Panc1 (cell line): ENCODE data around the gene DMAC2. TPM values are rescaled to one million over a fixed set of nuclear protein-coding genes. Genes with fewer than 3 reads are reported as not detected.

Source experiments
- ATAC-seq: fragments of 200-7000 bp; cut with Tn5 transposase; 2 replicates; pipeline ENCODE4 v1.9.1; 2020; ENCODE audit warnings: mild to moderate bottlenecking, moderate library complexity
- BruUV-seq: library from RNA; stranded (reverse); fragments of 400-500 nt; replicated peaks from 2 replicates; lab custom pipeline; 2021; lab: Mats Ljungman, UMichigan
- CTCF ChIA-PET: fragments of 300-600 bp; sonication (Branson Sonifier 250); formaldehyde crosslinking; loops from one replicate; lab custom pipeline; 2022; ENCODE audit warnings: antibody characterized with exemption; lab: Charles Lee
- POLR2A ChIA-PET: fragments of 300-600 bp; sonication (Branson Sonifier 250); formaldehyde crosslinking; loops from one replicate; lab custom pipeline; 2022; ENCODE audit warnings: antibody characterized with exemption; lab: Charles Lee
- DNase-seq: peaks from one replicate; pipeline ENCODE4 v3.0.0-alpha.2; 2010; ENCODE audit warnings: low read depth, low spot score
- H3K27ac ChIP-seq: 2 replicates; pipeline ENCODE4 v1.5.1; 2011; ENCODE audit warnings: mild to moderate bottlenecking, low read length, inconsistent platforms
- H3K27me3 ChIP-seq: fragments of 200-500 bp; sonication (Bioruptor generic); 2 replicates; pipeline ENCODE4 v1.6.0; 2014; ENCODE audit warnings: low read length, inconsistent platforms; ENCODE audit not compliant: control insufficient read depth, insufficient read depth
- H3K36me3 ChIP-seq: fragments of 200-500 bp; sonication (Bioruptor generic); 2 replicates; pipeline ENCODE4 v1.5.1; 2014; ENCODE audit warnings: inconsistent platforms, mild to moderate bottlenecking, low read length, moderate library complexity; ENCODE audit not compliant: control insufficient read depth, insufficient read depth
- H3K4me1 ChIP-seq: 2 replicates; pipeline ENCODE4 v1.5.1; 2011; ENCODE audit warnings: inconsistent platforms, mild to moderate bottlenecking, low read length, moderate library complexity; ENCODE audit not compliant: control insufficient read depth, insufficient read depth
- H3K4me3 ChIP-seq, 2 experiments: 2 replicates each; pipeline ENCODE4 v1.5.1; 2011 to 2012; ENCODE audit warnings: low read depth in 2 of 2, low read length in 2 of 2, mild to moderate bottlenecking in 2 of 2, inconsistent platforms in 1 of 2, moderate library complexity in 1 of 2
- H3K9me3 ChIP-seq: fragments of 200-500 bp; sonication (Bioruptor generic); 2 replicates; pipeline ENCODE4 v1.5.1; 2014; ENCODE audit warnings: low read depth, mild to moderate bottlenecking, inconsistent platforms, low read length, moderate library complexity; ENCODE audit not compliant: control insufficient read depth, insufficient read depth
- POLR2AphosphoS5 ChIP-seq: IDR thresholded peaks from 2 replicates; pipeline ENCODE4 v1.6.1; 2012; ENCODE audit warnings: mild to moderate bottlenecking, low read depth, low read length, moderate library complexity
- SIN3A ChIP-seq: IDR thresholded peaks from 2 replicates; pipeline ENCODE4 v1.6.1; 2012; ENCODE audit warnings: low read depth, mild to moderate bottlenecking, low read length, moderate library complexity, borderline replicate concordance; ENCODE audit not compliant: insufficient read depth
- TCF7L2 ChIP-seq: IDR thresholded peaks from 2 replicates; pipeline ENCODE4 v1.6.1; 2011; ENCODE audit warnings: mild to moderate bottlenecking, low read depth, low read length, inconsistent platforms
- in situ Hi-C: cut with HindIII; loops from 2 replicates; pipeline ENCODE4 v1.10.0; 2016; ENCODE audit warnings: low sequenced_read_pairs, low pct_unique_long_range_greater_than_20kb
- intact Hi-C: fragments of 100-400 bp; cut with micrococcal nuclease; formaldehyde crosslinking; loops from one replicate; pipeline ENCODE4 v1.10.0; 2022; ENCODE audit not compliant: unreplicated experiment
- total RNA-seq: library from RNA; stranded (reverse); gene quantifications from one replicate; pipeline ENCODE4 v1.2.1, GENCODE V29; 2021; ENCODE audit not compliant: unreplicated experiment
- TF ChIP-seq, protein P1 (sequence below), 2 experiments: IDR thresholded peaks; 2 replicates each; pipeline ENCODE4 v1.6.1; 2011 to 2012; ENCODE audit warnings: low read depth in 2 of 2, control low read depth in 1 of 2, low read length in 1 of 2, mild to moderate bottlenecking in 1 of 2, moderate library complexity in 1 of 2; ENCODE audit not compliant: insufficient read depth in 1 of 2
- TF ChIP-seq, protein P2 (sequence below): fragments of 450-650 bp; IDR thresholded peaks from 2 replicates; pipeline ENCODE4 v1.5.1; 2017; ENCODE audit warnings: mild to moderate bottlenecking

The DMAC2 gene
- total RNA-seq, 1 experiment from 2014 or later = 37.5 TPM

DNA sequence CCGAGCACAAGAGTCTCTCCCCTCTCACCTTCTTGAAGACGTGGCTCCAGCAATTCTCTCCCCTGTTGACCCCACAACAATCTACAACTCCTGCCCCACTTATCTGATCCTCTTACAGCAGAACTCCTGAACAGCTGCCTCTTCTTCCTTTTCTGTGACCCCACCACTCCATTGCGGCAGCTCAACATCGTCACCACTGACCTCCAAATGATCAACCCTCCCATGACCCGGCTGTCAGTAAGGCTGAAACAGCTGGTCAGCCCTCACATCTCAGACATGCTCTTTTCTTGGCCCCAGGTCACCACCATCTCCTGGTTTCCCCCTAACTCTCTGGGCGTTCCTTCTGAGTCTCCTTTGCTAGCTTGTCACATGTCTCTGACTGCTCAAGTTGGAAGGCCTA is 44.4 kb downstream of the DMAC2 start:
- H3K4me3 ChIP-seq = no peak overlapping the region
- CTCF ChIA-PET = no interaction called here
- DNase-seq = no peak
- no peaks in the 10 kb centered on the region for H3K27me3 ChIP-seq
- no peak overlapping the region for H3K27ac ChIP-seq
- no peak for ATAC-seq
- POLR2A ChIA-PET = no interaction called here
- no peaks in the 10 kb centered on the region for H3K4me1 ChIP-seq
- TF ChIP-seq SIN3A (no peak), POLR2AphosphoS5 (no peak), TCF7L2 (no peak)
- TF ChIP-seq, protein P1, sequence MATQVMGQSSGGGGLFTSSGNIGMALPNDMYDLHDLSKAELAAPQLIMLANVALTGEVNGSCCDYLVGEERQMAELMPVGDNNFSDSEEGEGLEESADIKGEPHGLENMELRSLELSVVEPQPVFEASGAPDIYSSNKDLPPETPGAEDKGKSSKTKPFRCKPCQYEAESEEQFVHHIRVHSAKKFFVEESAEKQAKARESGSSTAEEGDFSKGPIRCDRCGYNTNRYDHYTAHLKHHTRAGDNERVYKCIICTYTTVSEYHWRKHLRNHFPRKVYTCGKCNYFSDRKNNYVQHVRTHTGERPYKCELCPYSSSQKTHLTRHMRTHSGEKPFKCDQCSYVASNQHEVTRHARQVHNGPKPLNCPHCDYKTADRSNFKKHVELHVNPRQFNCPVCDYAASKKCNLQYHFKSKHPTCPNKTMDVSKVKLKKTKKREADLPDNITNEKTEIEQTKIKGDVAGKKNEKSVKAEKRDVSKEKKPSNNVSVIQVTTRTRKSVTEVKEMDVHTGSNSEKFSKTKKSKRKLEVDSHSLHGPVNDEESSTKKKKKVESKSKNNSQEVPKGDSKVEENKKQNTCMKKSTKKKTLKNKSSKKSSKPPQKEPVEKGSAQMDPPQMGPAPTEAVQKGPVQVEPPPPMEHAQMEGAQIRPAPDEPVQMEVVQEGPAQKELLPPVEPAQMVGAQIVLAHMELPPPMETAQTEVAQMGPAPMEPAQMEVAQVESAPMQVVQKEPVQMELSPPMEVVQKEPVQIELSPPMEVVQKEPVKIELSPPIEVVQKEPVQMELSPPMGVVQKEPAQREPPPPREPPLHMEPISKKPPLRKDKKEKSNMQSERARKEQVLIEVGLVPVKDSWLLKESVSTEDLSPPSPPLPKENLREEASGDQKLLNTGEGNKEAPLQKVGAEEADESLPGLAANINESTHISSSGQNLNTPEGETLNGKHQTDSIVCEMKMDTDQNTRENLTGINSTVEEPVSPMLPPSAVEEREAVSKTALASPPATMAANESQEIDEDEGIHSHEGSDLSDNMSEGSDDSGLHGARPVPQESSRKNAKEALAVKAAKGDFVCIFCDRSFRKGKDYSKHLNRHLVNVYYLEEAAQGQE (IDR thresholded peaks at IDR 0.05; ENCODE audit: insufficient read depth in 1 of 2, low read depth in 2 of 2, low read length in 1 of 2) = no peak
- TF ChIP-seq, protein P2, sequence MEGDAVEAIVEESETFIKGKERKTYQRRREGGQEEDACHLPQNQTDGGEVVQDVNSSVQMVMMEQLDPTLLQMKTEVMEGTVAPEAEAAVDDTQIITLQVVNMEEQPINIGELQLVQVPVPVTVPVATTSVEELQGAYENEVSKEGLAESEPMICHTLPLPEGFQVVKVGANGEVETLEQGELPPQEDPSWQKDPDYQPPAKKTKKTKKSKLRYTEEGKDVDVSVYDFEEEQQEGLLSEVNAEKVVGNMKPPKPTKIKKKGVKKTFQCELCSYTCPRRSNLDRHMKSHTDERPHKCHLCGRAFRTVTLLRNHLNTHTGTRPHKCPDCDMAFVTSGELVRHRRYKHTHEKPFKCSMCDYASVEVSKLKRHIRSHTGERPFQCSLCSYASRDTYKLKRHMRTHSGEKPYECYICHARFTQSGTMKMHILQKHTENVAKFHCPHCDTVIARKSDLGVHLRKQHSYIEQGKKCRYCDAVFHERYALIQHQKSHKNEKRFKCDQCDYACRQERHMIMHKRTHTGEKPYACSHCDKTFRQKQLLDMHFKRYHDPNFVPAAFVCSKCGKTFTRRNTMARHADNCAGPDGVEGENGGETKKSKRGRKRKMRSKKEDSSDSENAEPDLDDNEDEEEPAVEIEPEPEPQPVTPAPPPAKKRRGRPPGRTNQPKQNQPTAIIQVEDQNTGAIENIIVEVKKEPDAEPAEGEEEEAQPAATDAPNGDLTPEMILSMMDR = no peak
- H3K9me3 ChIP-seq = no peaks in the 10 kb centered on the region
- H3K36me3 ChIP-seq = peaks cover 8% of the 10 kb centered on the region; the same call in 1 of the 2 replicates
- intact Hi-C loops = no loop called here
- in situ Hi-C loops = no loop called here
- no TSS peak for BruUV-seq

GRCh38 chr19:41392775-41393174 is 46.9 kb downstream of the DMAC2 start:
- TF ChIP-seq SIN3A (no peak), POLR2AphosphoS5 (no peak), TCF7L2 (no peak)
- TF ChIP-seq, protein P1 (IDR thresholded peaks at IDR 0.05; ENCODE audit: insufficient read depth in 1 of 2, low read depth in 2 of 2, low read length in 1 of 2) = no peak
- TF ChIP-seq, protein P2 = no peak
- Histone ChIP-seq H3K4me1 (no peaks in the 10 kb centered on the region), H3K27ac (no peak overlapping the region), H3K27me3 (no peaks in the 10 kb centered on the region), H3K9me3 (no peaks in the 10 kb centered on the region), H3K36me3 (peaks cover 3% of the 10 kb centered on the region; the same call in 1 of the 2 replicates), H3K4me3 (no peak overlapping the region)
- in situ Hi-C loops (no loop called here), intact Hi-C loops (no loop called here)
- ChIA-PET CTCF (no interaction called here), POLR2A (no interaction called here)
- ATAC-seq = no peak
- no peak for DNase-seq
- BruUV-seq = no TSS peak
